OCI-LY7 (cell line): ENCODE measurements around the gene COL10A1. TPM values are rescaled to one million over a fixed set of nuclear protein-coding genes. Genes with fewer than 3 reads are reported as not detected.

Experiments used
- BruUV-seq: library from RNA; stranded (reverse); fragments of 400-500 nt; replicated peaks from 2 replicates; lab custom pipeline; 2021; lab: Mats Ljungman, UMichigan
- CTCF ChIA-PET: fragments of 300-600 bp; sonication (Branson Sonifier 250); formaldehyde crosslinking; loops from one replicate; lab custom pipeline; 2022; ENCODE audit warnings: antibody characterized with exemption; ENCODE audit not compliant: unreplicated experiment; lab: Charles Lee
- POLR2A ChIA-PET: fragments of 300-600 bp; sonication (Branson Sonifier 250); formaldehyde crosslinking; loops from one replicate; lab custom pipeline; 2022; ENCODE audit warnings: antibody characterized with exemption; lab: Charles Lee
- DNase-seq: peaks from one replicate; pipeline ENCODE4 v3.0.0-alpha.2; 2015; ENCODE audit warnings: low spot score
- H2AFZ ChIP-seq: fragments of 200-600 bp; sonication (generic), shearing (Covaris generic); 2 replicates; pipeline ENCODE4 v1.6.1; 2014; ENCODE audit warnings: mild to moderate bottlenecking, antibody characterized with exemption, low read length, moderate library complexity
- H3K27ac ChIP-seq: fragments of 200-600 bp; sonication (generic); 2 replicates; pipeline ENCODE4 v1.5.1; 2014; ENCODE audit warnings: mixed run types, low read depth, mild to moderate bottlenecking, moderate library complexity, low read length, inconsistent platforms; ENCODE audit not compliant: poor library complexity, severe bottlenecking
- H3K36me3 ChIP-seq: fragments of 200-600 bp; sonication (generic); 2 replicates; pipeline ENCODE4 v1.6.1; 2014; ENCODE audit warnings: mild to moderate bottlenecking, antibody characterized with exemption, low read length, moderate library complexity, mixed read lengths; ENCODE audit not compliant: insufficient read depth
- H3K4me1 ChIP-seq: fragments of 200-600 bp; sonication (generic); 2 replicates; pipeline ENCODE4 v1.5.1; 2014; ENCODE audit warnings: mild to moderate bottlenecking, low read length; ENCODE audit not compliant: insufficient read depth, poor library complexity, severe bottlenecking
- H3K4me2 ChIP-seq: fragments of 200-600 bp; sonication (generic); 2 replicates; pipeline ENCODE4 v1.6.1; 2014; ENCODE audit warnings: mild to moderate bottlenecking, low read length
- H3K4me3 ChIP-seq: fragments of 200-600 bp; sonication (generic); 2 replicates; pipeline ENCODE4 v1.5.1; 2014; ENCODE audit warnings: mild to moderate bottlenecking, low read depth, low read length; ENCODE audit not compliant: poor library complexity, severe bottlenecking
- H3K79me2 ChIP-seq: fragments of 200-600 bp; sonication (generic); 2 replicates; pipeline ENCODE4 v1.6.1; 2016; ENCODE audit warnings: low read depth, mild to moderate bottlenecking, low read length, moderate library complexity, mixed read lengths; ENCODE audit not compliant: insufficient read depth
- H3K9me2 ChIP-seq: fragments of 200-600 bp; sonication (generic); 2 replicates; pipeline ENCODE4 v1.6.1; 2016; ENCODE audit warnings: mild to moderate bottlenecking, low read length, mixed read lengths; ENCODE audit not compliant: insufficient read depth
- H3K9me3 ChIP-seq: fragments of 200-600 bp; sonication (generic); 2 replicates; pipeline ENCODE4 v1.6.1; 2014; ENCODE audit warnings: mild to moderate bottlenecking, mixed run types, low read length, mixed read lengths
- H4K20me1 ChIP-seq: fragments of 200-600 bp; sonication (generic); 2 replicates; pipeline ENCODE4 v1.6.1; 2014; ENCODE audit warnings: mild to moderate bottlenecking, antibody characterized with exemption, low read length, moderate library complexity, mixed read lengths; ENCODE audit not compliant: insufficient read depth
- CTCF ChIP-seq: fragments of 200-600 bp; sonication (generic); conservative IDR thresholded peaks from 2 replicates; pipeline ENCODE4 v1.5.1; 2014; ENCODE audit warnings: mild to moderate bottlenecking, antibody characterized with exemption, low read length, moderate library complexity, mixed read lengths
- EZH2phosphoT487 ChIP-seq: fragments of 200-600 bp; sonication (generic); IDR thresholded peaks from 2 replicates; pipeline ENCODE4 v1.6.1; 2018; ENCODE audit warnings: low read depth, borderline replicate concordance, mild to moderate bottlenecking, mixed run types, antibody characterized with exemption, low read length, moderate library complexity, mixed read lengths
- intact Hi-C: fragments of 100-400 bp; cut with micrococcal nuclease; formaldehyde crosslinking; loops from one replicate; pipeline ENCODE4 v1.10.0; 2022; ENCODE audit not compliant: unreplicated experiment
- total RNA-seq, 2 experiments: library from RNA; depleted of rRNA in 1 of 2; stranded (reverse); fragments of >200 nt in 1 of 2; shearing (Covaris generic) in 1 of 2; gene quantifications; 2 replicates each; pipeline ENCODE4 v1.2.3, GENCODE V29; 2014 to 2022

Gene COL10A1
- total RNA-seq, 2 experiments from 2014 or later, result not detected

- Histone ChIP-seq H2AFZ (no peak overlapping the region), H3K36me3 (no peaks in the 10 kb centered on the region), H3K79me2 (no peaks in the 10 kb centered on the region), H3K9me2 (no peaks in the 10 kb centered on the region), H4K20me1 (no peaks in the 10 kb centered on the region), H3K4me2 (no peak overlapping the region), H3K9me3 (no peaks in the 10 kb centered on the region), H3K4me3 (no peak overlapping the region), H3K27ac (no peak overlapping the region), H3K4me1 (no peaks in the 10 kb centered on the region)
- ChIA-PET CTCF (no interaction called here), POLR2A (interaction anchor here (0.5 to 0.8 kb wide), 2 partner anchors 20 to 160 kb away, joined by 4 to 6 read pairs; no protein-coding TSS in a partner anchor)
- TF ChIP-seq CTCF (no peak), EZH2phosphoT487 (no peak)
- no TSS peak for BruUV-seq
- DNase-seq, result no peak
- intact Hi-C loops, result no loop called here
Observed at GRCh38 chr6:116173928-116174327, 48.0 kb upstream of the COL10A1 start.

GRCh38 chr6:116170358-116171057 is 44.6 kb upstream of the COL10A1 start:
- Histone ChIP-seq H2AFZ (no peak overlapping the region), H3K79me2 (no peaks in the 10 kb centered on the region), H3K4me2 (no peak overlapping the region), H3K27ac (no peak overlapping the region), H3K36me3 (no peaks in the 10 kb centered on the region), H3K4me3 (no peak overlapping the region), H3K4me1 (peaks cover 4% of the 10 kb centered on the region), H4K20me1 (no peaks in the 10 kb centered on the region), H3K9me3 (no peaks in the 10 kb centered on the region; the same call in 1 of the 2 replicates), H3K9me2 (no peaks in the 10 kb centered on the region)
- TF ChIP-seq EZH2phosphoT487 (no peak), CTCF (no peak)
- BruUV-seq, result no TSS peak
- intact Hi-C loops, result no loop called here
- ChIA-PET POLR2A (no interaction called here), CTCF (no interaction called here)
- no peak for DNase-seq

GRCh38 chr6:116169880-116170279 is 43.9 kb upstream of the COL10A1 start:
- intact Hi-C loops, result no loop called here
- H3K9me3 ChIP-seq, result no peaks in the 10 kb centered on the region; the same call in 1 of the 2 replicates
- no peak overlapping the region for H3K4me2 ChIP-seq
- no peaks in the 10 kb centered on the region for H4K20me1 ChIP-seq
- ChIA-PET POLR2A (interaction anchor here (0.6 kb wide), 1 partner anchor 225 kb away, joined by 3 read pairs; no protein-coding TSS in a partner anchor), CTCF (no interaction called here)
- H2AFZ ChIP-seq, result no peak overlapping the region
- no peak for DNase-seq
- no TSS peak for BruUV-seq
- peaks cover 7% of the 10 kb centered on the region for H3K4me1 ChIP-seq
- TF ChIP-seq CTCF, result no peak
- no peaks in the 10 kb centered on the region for H3K79me2 ChIP-seq
- no peak overlapping the region for H3K4me3 ChIP-seq
- H3K27ac ChIP-seq, result no peak overlapping the region
- no peaks in the 10 kb centered on the region for H3K9me2 ChIP-seq
- no peaks in the 10 kb centered on the region for H3K36me3 ChIP-seq
